GM13976 (cell line): ENCODE data around the gene BTBD16.

Experiments used
- DNase-seq: peaks from one replicate; pipeline ENCODE4 v3.0.0; 2012; ENCODE audit warnings: low spot score
- CTCF ChIP-seq: IDR thresholded peaks from 2 replicates; pipeline ENCODE4 v1.5.1; 2012; ENCODE audit warnings: borderline replicate concordance, mild to moderate bottlenecking; ENCODE audit not compliant: insufficient read depth; ENCODE audit errors: extremely low read depth, missing control alignments, control extremely low read depth
- in situ Hi-C: fragments of 300-500 bp; cut with MboI; formaldehyde crosslinking; loops from one replicate; pipeline ENCODE4 v1.12.0; 2022; ENCODE audit warnings: low sequenced_read_pairs, mixed read lengths, inconsistent platforms; ENCODE audit not compliant: unreplicated experiment

The BTBD16 gene

GRCh38 chr10:122327237-122328206, 56.4 kb downstream of the BTBD16 start:
- in situ Hi-C loops: no loop called here

GRCh38 chr10:122328676-122329075, 57.6 kb downstream of the BTBD16 start:
- in situ Hi-C loops: no loop called here
- TF ChIP-seq CTCF: no peak
- peak; percentile 47 for DNase-seq

More at GRCh38 chr10:122327237-122328206, 56.4 kb downstream of the BTBD16 start:
- no peak for DNase-seq
- no peak for TF ChIP-seq CTCF

GRCh38 chr10:122329416-122329815, 58.3 kb downstream of the BTBD16 start:
- DNase-seq: no peak
- in situ Hi-C loops: no loop called here

DNA sequence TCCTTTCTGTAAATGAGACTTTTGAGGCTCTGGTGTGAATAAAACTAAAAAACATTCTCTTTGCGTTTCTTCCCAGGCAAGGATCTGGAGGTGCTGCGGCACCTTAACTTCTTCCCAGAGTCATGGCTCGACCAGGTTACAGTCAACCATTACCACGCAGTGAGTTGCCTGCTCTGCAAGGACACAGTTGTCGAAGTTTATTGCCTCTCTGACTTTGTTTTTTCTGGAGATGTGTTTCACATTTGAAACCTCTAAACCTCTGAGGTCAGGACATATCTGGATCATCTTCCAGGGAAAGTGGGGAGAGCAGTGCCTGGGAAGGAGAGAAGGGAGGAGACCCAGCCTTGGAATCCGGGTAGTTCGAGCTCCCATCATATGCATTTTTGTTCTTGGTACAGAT, 60.0 kb downstream of the BTBD16 start:
- TF ChIP-seq CTCF: no peak
- no peak for DNase-seq
- in situ Hi-C loops: no loop called here

More at GRCh38 chr10:122329416-122329815, 58.3 kb downstream of the BTBD16 start:
- no peak for TF ChIP-seq CTCF

DNA sequence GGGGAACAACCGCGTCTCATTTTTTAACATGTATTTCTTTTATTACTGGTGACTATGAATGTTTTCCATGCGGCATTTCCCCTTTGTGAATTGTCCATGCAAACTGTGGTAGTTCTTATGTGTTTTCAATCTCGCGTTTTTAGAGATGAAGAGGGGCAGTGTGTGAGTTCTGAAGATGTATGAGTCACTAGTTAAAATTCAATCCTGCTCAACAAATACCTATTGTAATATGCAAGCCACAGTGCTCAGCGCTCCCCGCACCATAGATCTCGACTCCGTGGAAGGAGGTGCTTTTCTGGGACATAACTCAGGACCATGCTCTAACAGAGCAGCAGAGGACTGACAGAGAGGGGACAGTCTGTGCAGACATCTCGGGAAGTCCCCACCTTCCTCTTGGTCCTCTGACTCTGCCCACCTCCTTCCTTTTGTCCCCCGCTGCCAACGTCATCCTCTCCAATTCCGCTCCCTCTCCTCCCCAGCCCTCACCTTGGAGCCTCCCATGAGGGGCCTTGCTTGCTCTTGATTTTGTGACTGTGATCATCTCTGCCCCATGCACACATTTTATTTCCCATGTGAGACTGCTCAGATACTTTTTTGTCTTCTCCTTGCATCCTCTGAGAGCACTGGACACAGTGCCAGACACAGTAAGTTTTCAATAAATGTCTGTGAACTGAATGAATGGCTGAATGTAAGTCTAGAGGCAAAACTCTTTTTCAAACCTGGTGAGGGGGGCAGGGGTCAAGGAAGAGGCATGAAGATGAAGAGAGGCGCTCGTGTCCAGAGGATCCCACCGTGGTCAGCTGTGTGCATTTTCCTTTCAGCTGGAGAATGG, 60.7 kb downstream of the BTBD16 start:
- DNase-seq: no peak
- in situ Hi-C loops: no loop called here
- TF ChIP-seq CTCF: no peak

DNA sequence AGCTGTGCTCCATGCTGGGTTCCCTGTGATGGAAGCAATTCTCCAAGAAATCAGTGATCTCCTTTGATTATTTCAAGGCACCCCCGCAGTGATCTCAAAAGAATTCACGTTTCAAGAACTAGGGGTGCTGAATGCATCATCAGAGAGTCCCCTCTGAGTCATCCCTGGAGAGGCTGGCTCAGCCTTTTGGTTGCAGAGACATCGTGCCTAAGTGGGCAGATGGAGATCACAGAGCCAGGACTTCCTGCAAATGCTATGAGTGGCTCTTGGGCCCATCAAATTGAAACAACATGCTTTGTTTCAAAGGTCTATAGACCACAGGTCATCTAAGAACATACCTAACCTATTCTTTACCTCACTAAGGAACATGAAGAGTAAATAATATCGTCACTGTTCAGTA, 61.9 kb downstream of the BTBD16 start:
- in situ Hi-C loops: no loop called here
- no peak for DNase-seq

More for the DNA sequence above, 61.9 kb downstream of the BTBD16 start:
- no peak for TF ChIP-seq CTCF
